ENCODE data around the gene ARG2. TPM values are rescaled to one million over a fixed set of nuclear protein-coding genes. Genes with fewer than 3 reads are reported as not detected.
A peak's percentile ranks its signal among the peaks of the same experiment; 100 is the strongest.

Gene ARG2
- total and polyA plus RNA-seq, 2 donors (not counting 1 experiment from before 2014, with no cell fraction given), result 1.9 to 8.4 TPM

DNA sequence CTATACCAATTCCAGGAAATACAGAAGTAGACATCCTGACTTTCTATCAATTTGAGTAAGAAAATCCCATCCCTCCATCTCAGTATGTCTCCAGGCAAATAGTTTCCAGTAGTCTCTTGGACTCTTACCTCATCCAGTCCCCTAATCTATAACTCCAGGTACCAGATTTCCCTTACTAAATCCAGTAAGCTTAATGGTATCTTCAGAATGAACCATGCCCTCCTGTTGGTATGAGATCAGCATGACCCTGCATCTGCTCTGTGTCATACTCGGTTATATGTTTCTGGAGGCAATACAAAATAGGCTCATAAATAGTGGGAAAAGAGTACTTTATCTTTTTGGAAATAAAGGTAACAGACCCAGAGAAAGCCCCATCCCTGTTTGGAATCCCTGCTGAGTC lies 38.1 kb upstream of the ARG2 start:
- no peak for TF ChIP-seq EZH2 (IDR thresholded peaks at IDR 0.05; ENCODE audit: low read length, missing control alignments)
- TF ChIP-seq, protein P1, sequence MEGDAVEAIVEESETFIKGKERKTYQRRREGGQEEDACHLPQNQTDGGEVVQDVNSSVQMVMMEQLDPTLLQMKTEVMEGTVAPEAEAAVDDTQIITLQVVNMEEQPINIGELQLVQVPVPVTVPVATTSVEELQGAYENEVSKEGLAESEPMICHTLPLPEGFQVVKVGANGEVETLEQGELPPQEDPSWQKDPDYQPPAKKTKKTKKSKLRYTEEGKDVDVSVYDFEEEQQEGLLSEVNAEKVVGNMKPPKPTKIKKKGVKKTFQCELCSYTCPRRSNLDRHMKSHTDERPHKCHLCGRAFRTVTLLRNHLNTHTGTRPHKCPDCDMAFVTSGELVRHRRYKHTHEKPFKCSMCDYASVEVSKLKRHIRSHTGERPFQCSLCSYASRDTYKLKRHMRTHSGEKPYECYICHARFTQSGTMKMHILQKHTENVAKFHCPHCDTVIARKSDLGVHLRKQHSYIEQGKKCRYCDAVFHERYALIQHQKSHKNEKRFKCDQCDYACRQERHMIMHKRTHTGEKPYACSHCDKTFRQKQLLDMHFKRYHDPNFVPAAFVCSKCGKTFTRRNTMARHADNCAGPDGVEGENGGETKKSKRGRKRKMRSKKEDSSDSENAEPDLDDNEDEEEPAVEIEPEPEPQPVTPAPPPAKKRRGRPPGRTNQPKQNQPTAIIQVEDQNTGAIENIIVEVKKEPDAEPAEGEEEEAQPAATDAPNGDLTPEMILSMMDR (conservative IDR thresholded peaks at IDR 0.05 in 1 of 2, IDR thresholded peaks at IDR 0.05 in 1 of 2; ENCODE audit: low read depth in 1 of 2, low read length in 2 of 2), result no peak
- no peak overlapping the region for H3K9ac ChIP-seq (ENCODE audit: insufficient read depth, low read length)
- no peaks in the 10 kb centered on the region for H3K27me3 ChIP-seq (ENCODE audit: control insufficient read depth, insufficient read depth, low read length)
- H3K9me3 ChIP-seq (ENCODE audit: control insufficient read depth, insufficient read depth, low read depth, low read length), result no peaks in the 10 kb centered on the region
- no peaks in the 10 kb centered on the region for H3K36me3 ChIP-seq (ENCODE audit: control insufficient read depth, insufficient read depth, low read length)
- H3K4me2 ChIP-seq (ENCODE audit: extremely low read depth, insufficient read depth, low read length), result no peak overlapping the region
- H4K20me1 ChIP-seq (ENCODE audit: control insufficient read depth, extremely low read depth, insufficient read depth, low read length), result no peaks in the 10 kb centered on the region
- H2AFZ ChIP-seq (ENCODE audit: low read length), result no peak overlapping the region
- no peak overlapping the region for H3K4me3 ChIP-seq (replicated peaks in 1 of 4; ENCODE audit: control extremely low read depth in 1 of 4, insufficient read depth in 1 of 4, low read depth in 3 of 4, low read length in 4 of 4)
- H3K27ac ChIP-seq (ENCODE audit: insufficient read depth, low read length), result no peak overlapping the region
- DNase-seq (ENCODE audit: low read depth in 2 of 2), result peak in 1 of 2 donors; percentile 2
- H3K79me2 ChIP-seq (ENCODE audit: control insufficient read depth, insufficient read depth, low read length), result no peaks in the 10 kb centered on the region
- H3K4me1 ChIP-seq (ENCODE audit: control insufficient read depth, extremely low read depth, insufficient read depth, low read length), result no peaks in the 10 kb centered on the region

DNA sequence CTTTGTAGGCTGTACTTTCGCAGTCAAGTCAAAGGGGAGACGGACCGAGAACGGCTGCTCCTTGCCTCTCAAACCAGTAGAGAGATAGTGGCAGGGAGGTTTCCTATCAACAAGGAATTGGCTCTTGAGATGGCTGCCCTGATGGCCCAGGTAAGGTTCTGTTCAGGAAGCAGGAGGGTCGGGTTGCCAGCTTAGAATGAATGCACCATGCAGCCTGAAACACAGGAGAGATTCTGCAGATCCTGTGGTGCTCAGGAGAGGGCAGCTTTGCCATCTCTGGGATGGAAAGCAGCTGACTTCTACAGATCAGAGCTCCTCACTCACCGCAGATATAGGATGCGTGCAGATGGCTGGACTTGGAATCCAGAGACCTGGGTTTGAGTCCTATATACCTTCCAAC lies 37.7 kb upstream of the ARG2 start:
- Histone ChIP-seq H2AFZ (ENCODE audit: low read length) (no peak overlapping the region), H3K79me2 (ENCODE audit: control insufficient read depth, insufficient read depth, low read length) (no peaks in the 10 kb centered on the region), H3K9ac (ENCODE audit: insufficient read depth, low read length) (no peak overlapping the region), H3K4me2 (ENCODE audit: extremely low read depth, insufficient read depth, low read length) (no peak overlapping the region), H4K20me1 (ENCODE audit: control insufficient read depth, extremely low read depth, insufficient read depth, low read length) (no peaks in the 10 kb centered on the region), H3K4me3 (replicated peaks in 1 of 4; ENCODE audit: control extremely low read depth in 1 of 4, insufficient read depth in 1 of 4, low read depth in 3 of 4, low read length in 4 of 4) (no peak overlapping the region), H3K9me3 (ENCODE audit: control insufficient read depth, insufficient read depth, low read depth, low read length) (no peaks in the 10 kb centered on the region), H3K27ac (ENCODE audit: insufficient read depth, low read length) (no peak overlapping the region), H3K4me1 (ENCODE audit: control insufficient read depth, extremely low read depth, insufficient read depth, low read length) (no peaks in the 10 kb centered on the region), H3K36me3 (ENCODE audit: control insufficient read depth, insufficient read depth, low read length) (no peaks in the 10 kb centered on the region), H3K27me3 (ENCODE audit: control insufficient read depth, insufficient read depth, low read length) (no peaks in the 10 kb centered on the region)
- no peak for TF ChIP-seq EZH2 (IDR thresholded peaks at IDR 0.05; ENCODE audit: low read length, missing control alignments)
- TF ChIP-seq, protein P1 (conservative IDR thresholded peaks at IDR 0.05 in 1 of 2, IDR thresholded peaks at IDR 0.05 in 1 of 2; ENCODE audit: low read depth in 1 of 2, low read length in 2 of 2), result no peak
- no peak for DNase-seq (ENCODE audit: low read depth in 2 of 2)

DNA sequence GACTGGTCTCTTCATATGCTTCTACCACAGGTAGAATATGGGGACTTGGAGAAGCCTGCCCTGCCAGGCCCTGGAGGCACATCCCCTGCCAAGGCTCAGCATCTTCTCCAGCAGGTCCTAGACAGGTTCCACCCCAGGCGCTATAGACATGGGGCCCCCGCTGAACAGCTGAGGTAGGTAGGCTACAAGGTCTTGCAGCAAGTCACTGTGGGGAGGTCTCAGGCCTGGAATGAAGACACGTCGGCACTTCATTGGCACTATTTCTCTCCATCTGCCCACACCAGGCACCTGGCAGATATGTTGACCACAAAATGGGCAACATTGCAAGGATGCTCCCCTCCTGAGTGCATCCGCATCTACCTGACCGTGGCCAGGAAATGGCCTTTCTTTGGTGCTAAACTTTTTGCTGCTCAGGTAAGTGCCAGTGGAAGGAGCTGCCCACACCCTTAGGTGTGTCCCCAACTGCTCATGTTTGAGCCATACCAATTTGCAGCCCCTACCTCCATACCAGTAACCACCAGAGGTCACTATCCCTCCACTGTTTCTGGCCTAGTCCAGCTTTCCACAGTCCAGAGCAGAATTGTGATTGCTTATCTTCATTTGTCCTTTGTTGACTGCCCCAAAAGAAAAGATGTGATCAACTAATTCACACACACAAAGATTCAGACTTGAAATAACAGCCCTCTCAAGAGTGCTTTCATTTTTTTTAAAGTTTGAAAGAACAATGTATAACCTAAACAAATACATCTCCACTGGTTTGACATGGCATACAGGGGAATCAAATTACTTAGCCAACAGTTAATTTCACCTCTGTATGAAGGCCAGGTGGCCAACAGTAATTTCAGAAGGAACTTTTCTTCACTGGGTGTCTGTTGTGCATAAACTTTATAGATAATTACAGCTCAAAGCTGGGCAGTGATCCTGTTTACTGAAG lies 35.7 kb upstream of the ARG2 start:
- H3K27me3 ChIP-seq (ENCODE audit: control insufficient read depth, insufficient read depth, low read length), result no peaks in the 10 kb centered on the region
- no peak overlapping the region for H3K9ac ChIP-seq (ENCODE audit: insufficient read depth, low read length)
- H3K9me3 ChIP-seq (ENCODE audit: control insufficient read depth, insufficient read depth, low read depth, low read length), result no peaks in the 10 kb centered on the region
- no peaks in the 10 kb centered on the region for H4K20me1 ChIP-seq (ENCODE audit: control insufficient read depth, extremely low read depth, insufficient read depth, low read length)
- H2AFZ ChIP-seq (ENCODE audit: low read length), result no peak overlapping the region
- no peak overlapping the region for H3K4me3 ChIP-seq (replicated peaks in 1 of 4; ENCODE audit: control extremely low read depth in 1 of 4, insufficient read depth in 1 of 4, low read depth in 3 of 4, low read length in 4 of 4)
- H3K79me2 ChIP-seq (ENCODE audit: control insufficient read depth, insufficient read depth, low read length), result no peaks in the 10 kb centered on the region
- H3K4me1 ChIP-seq (ENCODE audit: control insufficient read depth, extremely low read depth, insufficient read depth, low read length), result no peaks in the 10 kb centered on the region
- TF ChIP-seq EZH2 (IDR thresholded peaks at IDR 0.05; ENCODE audit: low read length, missing control alignments), result no peak
- TF ChIP-seq, protein P1 (conservative IDR thresholded peaks at IDR 0.05 in 1 of 2, IDR thresholded peaks at IDR 0.05 in 1 of 2; ENCODE audit: low read depth in 1 of 2, low read length in 2 of 2), result peak; percentile 72 to 80
- H3K4me2 ChIP-seq (ENCODE audit: extremely low read depth, insufficient read depth, low read length), result no peak overlapping the region
- H3K27ac ChIP-seq (ENCODE audit: insufficient read depth, low read length), result no peak overlapping the region
- H3K36me3 ChIP-seq (ENCODE audit: control insufficient read depth, insufficient read depth, low read length), result no peaks in the 10 kb centered on the region
- peak; percentile 15 to 60 for DNase-seq (ENCODE audit: low read depth in 2 of 2)

All from fibroblast of lung (primary cell).